ENCODE measurements around the gene C16orf96. TPM values are rescaled to one million over a fixed set of nuclear protein-coding genes. Genes with fewer than 3 reads are reported as not detected.
A peak's percentile ranks its signal among the peaks of the same experiment; 100 is the strongest.

The C16orf96 gene
- total RNA-seq: under 1 TPM in 1 of 2 experiments, not detected in 1; 0.05 TPM

DNA sequence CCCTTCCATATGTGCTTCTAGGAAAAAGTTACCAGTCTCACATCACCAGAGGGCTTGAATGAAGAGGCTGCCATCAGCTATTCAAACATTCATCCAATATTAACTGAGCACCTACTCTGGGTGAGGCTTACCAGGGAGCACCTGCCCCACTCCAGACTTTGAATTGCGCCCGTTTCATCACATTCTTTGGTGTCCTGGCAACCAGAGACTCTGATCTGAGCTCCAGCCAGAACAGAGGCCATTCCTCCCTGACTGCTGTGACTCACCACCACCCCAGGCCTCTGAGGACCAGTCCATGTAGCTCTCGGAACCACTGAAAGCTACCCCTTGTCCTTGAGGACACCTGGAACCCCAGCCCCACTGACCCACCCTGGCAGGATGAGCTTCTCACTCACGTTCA is at the start of gene C16orf96:
Gene C16orf96, plus strand, starts transcription at position 229 of the 400 bp plus-strand sequence. Its CDS starts 150 bp downstream, at position 379.
- Mint-ChIP-seq H3K9me3 (no peaks in the 10 kb centered on the region), H3K4me3 (no peak within 1 kb of the TSS)
- POLR2A ChIA-PET: interaction anchor here (2.9 kb wide), 1 partner anchor 50 kb away, joined by 8 read pairs; no protein-coding TSS in a partner anchor

DNA sequence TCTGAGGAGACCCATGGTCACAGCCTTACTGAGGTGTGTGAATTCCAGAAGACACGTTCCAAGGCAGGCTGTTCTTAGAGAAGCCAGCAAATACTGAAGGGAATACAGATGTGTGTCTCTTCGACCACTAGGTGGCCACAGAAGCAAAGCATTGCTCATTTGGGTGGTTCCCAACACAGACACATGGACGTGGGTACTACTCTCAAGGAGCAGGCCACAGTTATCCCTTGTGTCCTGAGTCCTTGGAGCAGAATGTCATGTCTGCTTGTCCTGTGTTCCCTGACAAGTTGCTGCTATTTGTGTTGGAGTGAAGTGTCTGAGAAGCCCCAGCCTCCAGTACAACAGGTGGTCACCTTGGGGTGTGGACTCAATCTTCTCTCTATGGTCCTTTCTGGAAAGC is 49.7 kb upstream of the C16orf96 start:
- ChIA-PET POLR2A (interaction anchor here (1.0 to 12.4 kb wide), 14 partner anchors 8 to 118 kb away, joined by 4 to 154 read pairs (median 15); partner anchors contain the start of genes C16orf96, CDIP1, CORO7 and HMOX2), CTCF (interaction anchor here (0.6 to 7.3 kb wide), 26 partner anchors 9 to 450 kb away, joined by 3 to 126 read pairs (median 6); partner anchors contain the start of genes ANKS3, DNAAF8, HMOX2 and MGRN1)
- peak overlapping the region; percentile 52 for H3K4me3 Mint-ChIP-seq
- no peaks in the 10 kb centered on the region for H3K27me3 Mint-ChIP-seq
- peak; percentile 71 for DNase-seq
- H3K36me3 Mint-ChIP-seq (ENCODE audit: low read depth): peaks cover 55% of the 10 kb centered on the region
- peaks cover 58% of the 10 kb centered on the region for H3K4me1 Mint-ChIP-seq
- H3K27ac Mint-ChIP-seq: peak overlapping the region; percentile 93
- no peaks in the 10 kb centered on the region for H3K9me3 Mint-ChIP-seq

More for the DNA sequence above, at the start of gene C16orf96:
- no peak for DNase-seq
- Mint-ChIP-seq H3K36me3 (ENCODE audit: low read depth) (no peaks in the 10 kb centered on the region), H3K4me1 (no peaks in the 10 kb centered on the region), H3K27me3 (peaks cover 6% of the 10 kb centered on the region), H3K27ac (no peak within 1 kb of the TSS)
- CTCF ChIA-PET: interaction anchor here (0.7 to 0.9 kb wide), 2 partner anchors 51 to 302 kb away, joined by 3 to 5 read pairs; no protein-coding TSS in a partner anchor

DNA sequence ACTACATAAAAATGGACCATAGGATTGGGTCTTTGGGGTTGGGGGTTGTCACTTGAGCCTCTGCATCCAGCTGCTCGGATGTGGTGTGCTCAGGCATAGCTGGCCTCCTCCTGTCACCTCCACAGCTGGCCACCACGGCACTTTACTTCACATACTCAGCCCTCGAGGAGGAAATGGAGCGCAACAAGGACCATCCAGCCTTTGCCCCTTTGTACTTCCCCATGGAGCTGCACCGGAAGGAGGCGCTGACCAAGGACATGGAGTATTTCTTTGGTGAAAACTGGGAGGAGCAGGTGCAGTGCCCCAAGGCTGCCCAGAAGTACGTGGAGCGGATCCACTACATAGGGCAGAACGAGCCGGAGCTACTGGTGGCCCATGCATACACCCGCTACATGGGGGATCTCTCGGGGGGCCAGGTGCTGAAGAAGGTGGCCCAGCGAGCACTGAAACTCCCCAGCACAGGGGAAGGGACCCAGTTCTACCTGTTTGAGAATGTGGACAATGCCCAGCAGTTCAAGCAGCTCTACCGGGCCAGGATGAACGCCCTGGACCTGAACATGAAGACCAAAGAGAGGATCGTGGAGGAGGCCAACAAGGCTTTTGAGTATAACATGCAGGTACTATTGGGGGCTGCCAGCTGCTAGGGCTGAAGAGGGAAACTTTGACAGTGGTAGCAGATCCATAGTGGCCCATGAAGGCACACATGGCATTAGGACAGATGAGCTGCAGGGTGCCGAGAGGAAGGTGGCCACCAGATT is 48.4 kb upstream of the C16orf96 start:
- ChIA-PET POLR2A (interaction anchor here (0.8 to 12.4 kb wide), 7 partner anchors 9 to 117 kb away, joined by 3 to 154 read pairs (median 16); partner anchors contain the start of genes CORO7, HMOX2, MGRN1 and NMRAL1), CTCF (interaction anchor here (0.9 to 7.3 kb wide), 14 partner anchors 8 to 227 kb away, joined by 3 to 126 read pairs (median 6); partner anchors contain the start of genes ANKS3, DNAAF8, HMOX2 and MGRN1)
- Mint-ChIP-seq H3K4me1 (peaks cover 63% of the 10 kb centered on the region), H3K36me3 (ENCODE audit: low read depth) (peaks cover 67% of the 10 kb centered on the region), H3K27ac (peak overlapping the region; percentile 44), H3K27me3 (no peaks in the 10 kb centered on the region), H3K9me3 (no peaks in the 10 kb centered on the region), H3K4me3 (no peak overlapping the region)
- no peak for DNase-seq

DNA sequence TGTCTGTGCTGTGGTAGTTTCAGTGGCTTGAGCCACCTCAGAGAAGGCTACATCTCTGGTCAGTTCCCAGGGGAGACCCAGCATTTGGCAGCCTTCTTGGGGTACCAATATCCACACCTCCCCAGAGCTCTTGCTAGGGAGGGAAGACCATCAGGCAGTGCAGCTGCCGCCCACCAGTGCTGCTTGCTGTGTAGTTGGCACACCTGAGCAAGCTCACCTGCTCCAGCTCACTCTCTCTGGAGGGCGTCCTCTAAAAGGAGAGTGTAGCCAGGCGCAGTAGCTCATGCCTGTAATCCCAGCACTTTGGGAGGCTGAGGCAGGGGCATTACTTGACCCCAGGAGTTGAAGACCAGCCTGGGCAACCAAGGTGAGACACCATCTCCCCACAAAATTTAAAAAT is 47.3 kb upstream of the C16orf96 start:
- DNase-seq: no peak
- Mint-ChIP-seq H3K36me3 (ENCODE audit: low read depth) (peaks cover 71% of the 10 kb centered on the region), H3K4me1 (peaks cover 62% of the 10 kb centered on the region), H3K9me3 (no peaks in the 10 kb centered on the region), H3K4me3 (no peak overlapping the region), H3K27me3 (no peaks in the 10 kb centered on the region), H3K27ac (peak overlapping the region; percentile 21)
- ChIA-PET POLR2A (interaction anchor here (0.8 to 12.4 kb wide), 5 partner anchors 10 to 93 kb away, joined by 3 to 154 read pairs (median 40); partner anchors contain the start of genes CORO7, HMOX2 and NMRAL1), CTCF (interaction anchor here (1.0 to 7.3 kb wide), 5 partner anchors 20 to 108 kb away, joined by 3 to 126 read pairs (median 50); partner anchors contain the start of genes HMOX2 and NMRAL1)

DNA sequence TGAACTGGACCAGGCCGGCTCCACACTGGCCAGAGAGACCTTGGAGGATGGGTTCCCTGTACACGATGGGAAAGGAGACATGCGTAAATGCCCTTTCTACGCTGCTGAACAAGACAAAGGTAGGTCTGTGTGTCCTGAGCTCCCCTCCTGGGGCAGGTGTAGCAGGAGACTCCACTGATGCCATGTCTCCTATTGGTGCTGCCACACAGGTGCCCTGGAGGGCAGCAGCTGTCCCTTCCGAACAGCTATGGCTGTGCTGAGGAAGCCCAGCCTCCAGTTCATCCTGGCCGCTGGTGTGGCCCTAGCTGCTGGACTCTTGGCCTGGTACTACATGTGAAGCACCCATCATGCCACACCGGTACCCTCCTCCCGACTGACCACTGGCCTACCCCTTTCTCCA is 46.7 kb upstream of the C16orf96 start:
- H3K36me3 Mint-ChIP-seq (ENCODE audit: low read depth): peaks cover 71% of the 10 kb centered on the region
- no peak overlapping the region for H3K4me3 Mint-ChIP-seq
- POLR2A ChIA-PET: interaction anchor here (1.1 to 12.4 kb wide), 2 partner anchors 10 to 32 kb away, joined by 4 to 154 read pairs; partner anchors contain the start of genes HMOX2 and NMRAL1
- CTCF ChIA-PET: interaction anchor here (1.4 to 7.3 kb wide), 4 partner anchors 32 to 107 kb away, joined by 3 to 126 read pairs (median 76); partner anchors contain the start of genes HMOX2 and NMRAL1
- H3K9me3 Mint-ChIP-seq: no peaks in the 10 kb centered on the region
- no peaks in the 10 kb centered on the region for H3K27me3 Mint-ChIP-seq
- no peak for DNase-seq
- H3K27ac Mint-ChIP-seq: no peak overlapping the region
- H3K4me1 Mint-ChIP-seq: peaks cover 63% of the 10 kb centered on the region

DNA sequence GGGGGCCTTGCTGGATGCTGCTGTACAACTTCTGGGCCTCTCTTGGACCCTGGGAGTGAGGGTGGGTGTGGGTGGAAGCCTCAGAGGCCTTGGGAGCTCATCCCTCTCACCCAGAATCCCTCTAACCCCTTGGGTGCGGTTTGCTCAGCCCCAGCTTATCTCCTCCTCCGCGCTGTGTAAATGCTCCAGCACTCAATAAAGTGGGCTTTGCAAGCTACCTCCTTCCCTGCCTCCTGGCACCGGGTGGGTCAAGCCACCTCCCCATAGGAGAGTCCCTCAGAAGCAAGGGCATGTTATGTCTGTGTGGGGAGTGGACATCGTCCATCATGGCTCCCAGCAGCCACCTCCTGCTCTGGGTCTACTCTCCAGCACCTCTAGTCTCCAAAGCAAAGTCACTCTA is 46.0 kb upstream of the C16orf96 start:
- H3K27ac Mint-ChIP-seq: peak overlapping the region; percentile 66
- peaks cover 64% of the 10 kb centered on the region for H3K4me1 Mint-ChIP-seq
- H3K27me3 Mint-ChIP-seq: no peaks in the 10 kb centered on the region
- no peak overlapping the region for H3K4me3 Mint-ChIP-seq
- POLR2A ChIA-PET: interaction anchor here (12.4 kb wide), 1 partner anchor 33 kb away, joined by 154 read pairs; the partner anchor contains the start of genes HMOX2 and NMRAL1
- peaks cover 67% of the 10 kb centered on the region for H3K36me3 Mint-ChIP-seq (ENCODE audit: low read depth)
- H3K9me3 Mint-ChIP-seq: no peaks in the 10 kb centered on the region
- CTCF ChIA-PET: interaction anchor here (1.0 to 7.3 kb wide), 4 partner anchors 26 to 39 kb away, joined by 3 to 126 read pairs (median 52); partner anchors contain the start of genes HMOX2 and NMRAL1
- no peak for DNase-seq

DNA sequence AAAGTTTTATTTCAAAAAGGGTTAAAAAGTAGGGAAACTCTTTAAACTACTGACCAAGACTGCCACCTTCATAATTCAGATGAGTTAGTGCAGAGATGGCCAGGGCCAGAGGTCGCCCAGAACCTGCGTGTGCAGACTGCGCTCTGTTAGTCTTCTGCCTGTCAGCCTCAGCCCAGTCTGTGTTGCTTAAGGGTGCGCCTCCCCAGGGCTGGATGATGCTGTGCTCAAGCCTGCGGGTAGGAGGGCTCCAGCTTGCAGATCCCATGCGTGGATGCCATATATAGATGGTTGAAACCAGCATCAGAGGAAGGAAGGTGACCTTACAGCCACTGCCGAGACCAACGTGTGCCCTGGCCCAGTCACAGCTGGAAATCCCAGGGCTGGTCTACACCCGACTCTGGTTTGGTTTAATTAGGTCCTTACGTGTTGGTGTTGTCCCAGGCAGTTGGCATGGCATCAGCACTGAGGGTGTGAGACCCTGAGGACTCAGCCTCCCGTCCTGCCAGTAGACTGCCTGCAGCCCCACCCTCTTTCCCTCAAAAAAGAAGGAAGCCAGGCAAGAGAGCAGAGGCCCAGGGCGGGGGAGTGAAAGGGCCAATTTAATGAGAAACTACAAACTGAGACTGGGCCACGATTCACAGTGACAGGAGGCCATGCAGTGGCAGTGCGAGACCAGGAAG is 45.3 kb upstream of the C16orf96 start:
- CTCF ChIA-PET: interaction anchor here (1.0 to 7.3 kb wide), 4 partner anchors 26 to 40 kb away, joined by 3 to 126 read pairs (median 52); partner anchors contain the start of genes HMOX2 and NMRAL1
- H3K4me3 Mint-ChIP-seq: no peak overlapping the region
- peaks cover 69% of the 10 kb centered on the region for H3K36me3 Mint-ChIP-seq (ENCODE audit: low read depth)
- peaks cover 64% of the 10 kb centered on the region for H3K4me1 Mint-ChIP-seq
- POLR2A ChIA-PET: interaction anchor here (12.4 kb wide), 1 partner anchor 34 kb away, joined by 154 read pairs; the partner anchor contains the start of genes HMOX2 and NMRAL1
- H3K9me3 Mint-ChIP-seq: no peaks in the 10 kb centered on the region
- peak overlapping the region; percentile 11 for H3K27ac Mint-ChIP-seq
- no peaks in the 10 kb centered on the region for H3K27me3 Mint-ChIP-seq
- DNase-seq: no peak

DNA sequence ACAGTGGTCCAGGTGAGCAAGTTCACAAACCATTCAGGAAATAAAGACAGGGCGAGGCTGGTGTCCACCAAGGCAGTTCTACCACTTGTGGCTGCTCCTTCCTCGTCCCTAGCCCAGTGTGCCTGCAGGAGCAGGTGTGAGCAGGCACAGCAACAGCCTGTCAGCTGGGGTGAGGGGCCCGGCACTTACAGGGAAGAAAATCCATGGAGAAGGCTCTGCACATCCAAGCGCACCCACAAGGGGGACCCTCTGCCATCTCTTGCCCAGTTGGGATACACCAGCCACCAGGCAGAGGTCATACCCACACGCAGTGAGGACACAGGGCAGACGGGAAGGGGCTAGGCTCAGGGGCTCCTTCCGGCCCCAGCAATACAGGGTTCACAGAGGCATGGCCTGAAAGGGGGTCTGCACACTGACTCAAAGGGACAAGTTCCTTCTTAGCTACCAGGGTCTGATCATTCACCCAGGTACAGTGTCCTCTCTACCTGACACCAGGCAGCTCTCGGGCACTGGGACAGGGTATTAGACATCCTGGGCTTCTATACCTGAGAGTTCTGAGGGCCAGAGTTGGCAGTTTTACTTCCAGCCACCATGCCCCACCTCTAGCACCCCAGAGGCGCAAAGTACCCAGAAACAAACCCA is 44.6 kb upstream of the C16orf96 start:
- H3K36me3 Mint-ChIP-seq (ENCODE audit: low read depth): peaks cover 65% of the 10 kb centered on the region

DNA sequence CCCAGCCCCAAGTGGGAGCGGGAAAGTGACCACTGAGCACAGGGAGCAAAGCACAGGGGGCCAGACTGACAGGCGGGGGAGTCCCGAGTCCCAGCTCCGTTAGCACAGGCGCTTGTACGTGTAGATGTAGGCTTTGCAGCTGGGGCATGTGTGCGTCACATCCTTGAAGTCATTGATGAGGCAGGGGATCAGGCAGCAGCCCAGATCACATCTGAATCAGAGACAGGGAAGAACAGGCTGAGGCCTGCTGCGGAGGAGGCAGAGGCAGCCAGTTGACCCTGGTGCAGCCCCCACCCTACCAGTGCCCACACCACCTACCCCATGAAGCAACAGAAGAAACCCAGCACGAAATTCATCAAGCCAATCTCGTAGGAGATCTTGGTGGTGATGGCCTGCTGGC is 43.7 kb upstream of the C16orf96 start:
- Mint-ChIP-seq H3K27ac (peak overlapping the region; percentile 67), H3K27me3 (no peaks in the 10 kb centered on the region), H3K9me3 (no peaks in the 10 kb centered on the region), H3K4me3 (no peak overlapping the region), H3K4me1 (peaks cover 59% of the 10 kb centered on the region), H3K36me3 (ENCODE audit: low read depth) (peaks cover 57% of the 10 kb centered on the region)
- ChIA-PET POLR2A (interaction anchor here (0.5 kb wide), 1 partner anchor 796 kb away, joined by 3 read pairs; no protein-coding TSS in a partner anchor), CTCF (no interaction called here)
- no peak for DNase-seq

More for the DNA sequence above, 44.6 kb upstream of the C16orf96 start:
- peak overlapping the region; percentile 11 for H3K27ac Mint-ChIP-seq
- CTCF ChIA-PET: no interaction called here
- peaks cover 63% of the 10 kb centered on the region for H3K4me1 Mint-ChIP-seq
- H3K27me3 Mint-ChIP-seq: no peaks in the 10 kb centered on the region
- H3K4me3 Mint-ChIP-seq: no peak overlapping the region
- H3K9me3 Mint-ChIP-seq: no peaks in the 10 kb centered on the region
- no peak for DNase-seq
- POLR2A ChIA-PET: no interaction called here

DNA sequence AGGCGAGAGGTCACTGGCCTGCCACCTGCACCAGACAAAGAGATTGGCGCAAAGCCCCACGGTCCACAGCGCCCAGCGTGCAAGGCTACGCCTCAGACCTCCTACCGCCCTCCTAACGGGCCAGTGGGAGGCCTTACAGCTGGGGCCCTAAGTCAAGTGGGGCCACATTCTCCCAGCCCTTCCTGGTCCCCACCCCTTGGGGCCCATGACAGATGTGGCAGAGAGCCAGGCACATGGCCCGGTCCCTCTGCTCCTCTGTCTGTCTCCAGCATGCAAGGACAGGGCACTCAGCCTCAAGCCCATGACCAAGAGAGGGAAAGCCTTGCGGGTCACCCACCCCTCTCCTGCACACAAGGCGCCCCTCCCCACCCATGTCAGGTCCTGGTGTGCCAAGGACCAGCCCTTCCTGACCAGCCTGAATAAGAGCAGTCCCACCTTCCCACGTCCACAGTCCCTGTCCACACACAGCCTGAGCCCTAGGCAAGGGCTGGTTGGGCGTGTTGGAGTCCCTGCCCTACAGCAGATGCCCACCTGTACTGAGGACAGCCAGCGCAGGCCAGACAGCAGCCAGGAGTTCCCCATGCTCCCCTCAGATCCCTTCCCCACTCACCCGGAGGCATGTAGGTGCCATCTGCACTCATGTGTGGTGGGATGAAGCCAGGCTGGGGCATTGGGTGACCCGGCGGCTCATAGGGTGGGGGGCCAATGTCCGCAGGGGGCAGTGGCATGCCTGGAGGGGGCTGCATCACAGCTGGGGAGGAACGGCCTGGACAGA is 42.9 kb upstream of the C16orf96 start:
- no peaks in the 10 kb centered on the region for H3K27me3 Mint-ChIP-seq
- DNase-seq: no peak
- ChIA-PET CTCF (interaction anchor here (1.9 to 4.2 kb wide), 3 partner anchors 7 to 103 kb away, joined by 4 to 50 read pairs (median 9); no protein-coding TSS in a partner anchor), POLR2A (interaction anchor here (0.5 to 4.4 kb wide), 4 partner anchors 8 to 796 kb away, joined by 3 to 25 read pairs (median 13); partner anchors contain the start of genes HMOX2 and NMRAL1)
- peaks cover 49% of the 10 kb centered on the region for H3K36me3 Mint-ChIP-seq (ENCODE audit: low read depth)
- H3K27ac Mint-ChIP-seq: peak overlapping the region; percentile 83
- peaks cover 59% of the 10 kb centered on the region for H3K4me1 Mint-ChIP-seq
- no peaks in the 10 kb centered on the region for H3K9me3 Mint-ChIP-seq
- H3K4me3 Mint-ChIP-seq: no peak overlapping the region

DNA sequence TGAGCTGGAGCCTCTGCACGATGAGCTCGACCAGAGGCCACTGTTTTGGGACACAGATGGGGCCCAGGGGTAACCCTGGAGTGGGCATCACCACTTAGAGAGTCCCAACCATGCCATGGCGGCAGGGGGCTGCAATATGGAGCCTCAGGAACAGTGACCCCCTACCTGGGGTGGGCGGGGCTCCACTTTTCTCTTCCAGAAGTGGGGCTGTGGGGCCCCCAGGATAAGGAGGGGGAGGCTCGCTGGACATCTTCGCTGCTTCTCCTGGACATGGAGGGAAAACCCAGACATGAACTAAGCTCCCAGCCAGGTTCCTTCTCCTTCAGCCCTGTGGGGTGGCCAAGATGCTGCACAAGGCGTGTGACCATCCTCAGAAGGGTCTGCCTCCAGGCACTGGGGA is 42.3 kb upstream of the C16orf96 start:
- CTCF ChIA-PET: interaction anchor here (1.4 to 4.2 kb wide), 7 partner anchors 8 to 102 kb away, joined by 3 to 50 read pairs (median 4); partner anchors contain the start of gene CDIP1
- H3K27me3 Mint-ChIP-seq: no peaks in the 10 kb centered on the region
- peaks cover 62% of the 10 kb centered on the region for H3K4me1 Mint-ChIP-seq
- peaks cover 44% of the 10 kb centered on the region for H3K36me3 Mint-ChIP-seq (ENCODE audit: low read depth)
- H3K27ac Mint-ChIP-seq: peak overlapping the region; percentile 83
- H3K4me3 Mint-ChIP-seq: no peak overlapping the region
- POLR2A ChIA-PET: interaction anchor here (0.6 to 4.4 kb wide), 4 partner anchors 8 to 385 kb away, joined by 3 to 25 read pairs (median 14); partner anchors contain the start of genes HMOX2 and NMRAL1
- H3K9me3 Mint-ChIP-seq: no peaks in the 10 kb centered on the region
- no peak for DNase-seq
